SK-N-SH treated with all-trans-retinoic acid at 6 μM for 48 hours (cell line): Measurements from ENCODE around the gene MED20.

Source experiments
- ATAC-seq: fragments of 200-7000 bp; cut with Tn5 transposase; 3 replicates; pipeline ENCODE4 v1.9.1; 2020; ENCODE audit warnings: mild to moderate bottlenecking, moderate library complexity
- ARNTL ChIP-seq: fragments of 450-650 bp; formaldehyde crosslinking; IDR thresholded peaks from 2 replicates; pipeline ENCODE4 v1.5.0; 2020; ENCODE audit warnings: low read depth, mild to moderate bottlenecking, moderate library complexity, borderline replicate concordance
- BACH2 ChIP-seq: fragments of 250-450 bp; sonication (Bioruptor Pico); IDR thresholded peaks from 2 replicates; pipeline ENCODE4 v1.9.0; 2021; ENCODE audit warnings: mild to moderate bottlenecking, borderline replicate concordance
- CREB5 ChIP-seq: fragments of 250-450 bp; sonication (Bioruptor Pico); IDR thresholded peaks from 2 replicates; pipeline ENCODE4 v1.5.1; 2020; ENCODE audit warnings: low read depth, mild to moderate bottlenecking, moderate library complexity
- CSDC2 ChIP-seq: fragments of 250-450 bp; sonication (Bioruptor Pico); IDR thresholded peaks from 2 replicates; pipeline ENCODE4 v1.5.0; 2020; ENCODE audit warnings: mild to moderate bottlenecking, moderate library complexity
- CSRNP3 ChIP-seq: fragments of 250-450 bp; sonication (Bioruptor Pico); IDR thresholded peaks from 2 replicates; pipeline ENCODE4 v1.5.1; 2021; ENCODE audit warnings: mild to moderate bottlenecking, moderate library complexity
- ESRRG ChIP-seq: fragments of 250-450 bp; sonication (Bioruptor Pico); IDR thresholded peaks from 2 replicates; pipeline ENCODE4 v1.6.1; 2021; ENCODE audit warnings: mild to moderate bottlenecking
- GLIS3 ChIP-seq: fragments of 250-450 bp; sonication (Bioruptor Pico); IDR thresholded peaks from 2 replicates; pipeline ENCODE4 v1.5.0; 2020; ENCODE audit warnings: mild to moderate bottlenecking, moderate library complexity
- ISL1 ChIP-seq: fragments of 250-450 bp; sonication (Bioruptor Pico); IDR thresholded peaks from 2 replicates; pipeline ENCODE4 v2.1.2; 2022; ENCODE audit warnings: mild to moderate bottlenecking, moderate library complexity
- OSR1 ChIP-seq: fragments of 250-450 bp; sonication (Bioruptor Pico); IDR thresholded peaks from 2 replicates; pipeline ENCODE4 v1.8.0; 2022; ENCODE audit warnings: moderate library complexity, mild to moderate bottlenecking, inconsistent platforms
- PATZ1 ChIP-seq: fragments of 250-450 bp; sonication (Bioruptor Pico); IDR thresholded peaks from 2 replicates; pipeline ENCODE4 v1.8.0; 2020; ENCODE audit warnings: mild to moderate bottlenecking, moderate library complexity, borderline replicate concordance
- POU6F1 ChIP-seq: fragments of 250-450 bp; sonication (Bioruptor Pico); IDR thresholded peaks from 2 replicates; pipeline ENCODE4 v1.8.0; 2021; ENCODE audit warnings: low read depth, mild to moderate bottlenecking, moderate library complexity, borderline replicate concordance
- PPARA ChIP-seq: fragments of 250-450 bp; sonication (Bioruptor Pico); IDR thresholded peaks from 2 replicates; pipeline ENCODE4 v1.5.0; 2020; ENCODE audit warnings: mild to moderate bottlenecking, borderline replicate concordance
- RARB ChIP-seq: fragments of 250-450 bp; sonication (Bioruptor Pico); IDR thresholded peaks from 2 replicates; pipeline ENCODE4 v1.8.0; 2021; ENCODE audit warnings: mild to moderate bottlenecking, moderate library complexity
- SNAI2 ChIP-seq: fragments of 250-450 bp; sonication (Bioruptor Pico); IDR thresholded peaks from 2 replicates; pipeline ENCODE4 v1.5.0; 2020; ENCODE audit warnings: mild to moderate bottlenecking, moderate library complexity
- TCF4 ChIP-seq: fragments of 250-450 bp; sonication (Bioruptor Pico); IDR thresholded peaks from 2 replicates; pipeline ENCODE4 v1.8.0; 2021; ENCODE audit warnings: mild to moderate bottlenecking, moderate library complexity, borderline replicate concordance
- TOX ChIP-seq: fragments of 250-450 bp; sonication (Bioruptor Pico); IDR thresholded peaks from 2 replicates; pipeline ENCODE4 v1.8.0; 2021; ENCODE audit warnings: mild to moderate bottlenecking, moderate library complexity, borderline replicate concordance
- TSHZ2 ChIP-seq: fragments of 250-450 bp; sonication (Bioruptor Pico); IDR thresholded peaks from 2 replicates; pipeline ENCODE4 v1.5.0; 2020; ENCODE audit warnings: mild to moderate bottlenecking, moderate library complexity
- ZFP3 ChIP-seq: fragments of 250-450 bp; sonication (Bioruptor Pico); IDR thresholded peaks from 2 replicates; pipeline ENCODE4 v1.5.0; 2020; ENCODE audit warnings: mild to moderate bottlenecking, moderate library complexity
- ZFP30 ChIP-seq: fragments of 450-650 bp; formaldehyde crosslinking; IDR thresholded peaks from 2 replicates; pipeline ENCODE4 v1.5.0; 2022; ENCODE audit warnings: mild to moderate bottlenecking, moderate library complexity
- ZNF565 ChIP-seq: fragments of 450-650 bp; formaldehyde crosslinking; conservative IDR thresholded peaks from 2 replicates; pipeline ENCODE4 v1.5.0; 2020; ENCODE audit warnings: low read depth, mild to moderate bottlenecking, moderate library complexity
- ZNF70 ChIP-seq: fragments of 450-650 bp; formaldehyde crosslinking; IDR thresholded peaks from 2 replicates; pipeline ENCODE4 v1.5.0; 2020; ENCODE audit warnings: mild to moderate bottlenecking, moderate library complexity
- ZNF8 ChIP-seq: fragments of 450-650 bp; formaldehyde crosslinking; IDR thresholded peaks from 2 replicates; pipeline ENCODE4 v1.5.0; 2020; ENCODE audit warnings: mild to moderate bottlenecking, moderate library complexity

The MED20 gene

GRCh38 chr6:41932378-41932777 is 11.4 kb upstream of the MED20 start (continued):
- TF ChIP-seq POU6F1: no peak
- no peak for TF ChIP-seq TCF4 (CRISPR knock-in tag)
- TF ChIP-seq ARNTL (CRISPR knock-in tag): no peak
- no peak for TF ChIP-seq ZNF70 (CRISPR knock-in tag)
- TF ChIP-seq TOX (CRISPR knock-in tag): no peak

GRCh38 chr6:41931792-41932191 is 10.9 kb upstream of the MED20 start:
- ATAC-seq: no peak
- TF ChIP-seq TOX (CRISPR knock-in tag) (no peak), ZFP3 (no peak), PATZ1 (CRISPR knock-in tag) (no peak), ZNF8 (CRISPR knock-in tag) (no peak), GLIS3 (CRISPR knock-in tag) (no peak), ESRRG (CRISPR knock-in tag) (no peak), BACH2 (CRISPR knock-in tag) (no peak), SNAI2 (no peak), ZFP30 (CRISPR knock-in tag) (no peak), TSHZ2 (CRISPR knock-in tag) (no peak), TCF4 (CRISPR knock-in tag) (no peak), ISL1 (CRISPR knock-in tag) (no peak), RARB (CRISPR knock-in tag) (no peak), CSRNP3 (CRISPR knock-in tag) (no peak), PPARA (CRISPR knock-in tag) (no peak), OSR1 (CRISPR knock-in tag) (no peak), ZNF565 (CRISPR knock-in tag) (no peak), CSDC2 (CRISPR knock-in tag) (no peak), CREB5 (CRISPR knock-in tag) (no peak)

- ATAC-seq: no peak
- TF ChIP-seq TSHZ2 (CRISPR knock-in tag) (no peak), POU6F1 (no peak), PPARA (CRISPR knock-in tag) (no peak), ZFP30 (CRISPR knock-in tag) (no peak), SNAI2 (no peak), RARB (CRISPR knock-in tag) (no peak), CSDC2 (CRISPR knock-in tag) (no peak), PATZ1 (CRISPR knock-in tag) (no peak), TOX (CRISPR knock-in tag) (no peak), GLIS3 (CRISPR knock-in tag) (no peak), ZNF70 (CRISPR knock-in tag) (no peak), ISL1 (CRISPR knock-in tag) (no peak)
Measured at GRCh38 chr6:41929924-41930323, 9.0 kb upstream of the MED20 start.
